Measurements from ENCODE around the gene GPR42.

DNA sequence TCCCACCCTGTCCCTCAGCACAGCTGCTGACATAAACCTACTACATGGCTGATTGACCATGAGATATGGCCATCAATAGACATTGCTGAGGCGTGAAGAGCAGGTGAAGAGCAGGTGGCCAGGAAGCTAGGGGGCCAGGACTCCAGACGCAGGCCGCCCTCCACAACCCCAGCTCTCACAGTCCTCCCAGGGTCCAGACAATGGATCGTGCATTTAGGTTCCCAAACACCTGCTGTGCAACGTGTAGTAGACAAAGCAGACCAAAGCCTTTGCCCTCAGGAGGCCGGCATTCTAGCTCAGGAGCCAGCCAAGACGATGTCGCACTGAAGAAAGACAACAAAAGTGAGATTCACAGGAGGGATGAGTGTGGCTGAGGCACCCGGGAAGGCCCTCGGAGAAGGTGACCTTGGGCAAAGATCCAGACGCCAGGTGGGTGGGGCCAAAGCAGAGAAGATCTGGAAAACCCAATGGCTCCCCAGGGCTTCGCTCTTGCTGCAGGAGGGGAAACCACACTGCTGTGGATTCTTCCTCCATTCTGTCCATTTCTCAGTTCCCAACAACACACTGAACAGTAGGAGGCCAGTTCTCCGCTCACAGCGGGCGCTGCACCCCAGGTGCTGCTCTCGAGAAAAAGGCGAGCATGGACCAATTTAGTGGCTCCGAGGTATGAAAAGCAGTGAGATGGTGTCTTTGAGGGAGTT, 21.8 kb upstream of the GPR42 start:
- TF ChIP-seq, protein P1, sequence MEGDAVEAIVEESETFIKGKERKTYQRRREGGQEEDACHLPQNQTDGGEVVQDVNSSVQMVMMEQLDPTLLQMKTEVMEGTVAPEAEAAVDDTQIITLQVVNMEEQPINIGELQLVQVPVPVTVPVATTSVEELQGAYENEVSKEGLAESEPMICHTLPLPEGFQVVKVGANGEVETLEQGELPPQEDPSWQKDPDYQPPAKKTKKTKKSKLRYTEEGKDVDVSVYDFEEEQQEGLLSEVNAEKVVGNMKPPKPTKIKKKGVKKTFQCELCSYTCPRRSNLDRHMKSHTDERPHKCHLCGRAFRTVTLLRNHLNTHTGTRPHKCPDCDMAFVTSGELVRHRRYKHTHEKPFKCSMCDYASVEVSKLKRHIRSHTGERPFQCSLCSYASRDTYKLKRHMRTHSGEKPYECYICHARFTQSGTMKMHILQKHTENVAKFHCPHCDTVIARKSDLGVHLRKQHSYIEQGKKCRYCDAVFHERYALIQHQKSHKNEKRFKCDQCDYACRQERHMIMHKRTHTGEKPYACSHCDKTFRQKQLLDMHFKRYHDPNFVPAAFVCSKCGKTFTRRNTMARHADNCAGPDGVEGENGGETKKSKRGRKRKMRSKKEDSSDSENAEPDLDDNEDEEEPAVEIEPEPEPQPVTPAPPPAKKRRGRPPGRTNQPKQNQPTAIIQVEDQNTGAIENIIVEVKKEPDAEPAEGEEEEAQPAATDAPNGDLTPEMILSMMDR (conservative IDR thresholded peaks at IDR 0.05; ENCODE audit: low read depth, low read length), result no peak
- TF ChIP-seq SMC3 (IDR thresholded peaks at IDR 0.05; ENCODE audit: low read depth, low read length) (no peak), RAD21 (IDR thresholded peaks at IDR 0.05; ENCODE audit: low read length) (no peak), RFX5 (IDR thresholded peaks at IDR 0.05; ENCODE audit: low read depth, low read length) (no peak), RCOR1 (IDR thresholded peaks at IDR 0.05; ENCODE audit: insufficient replicate concordance, low read length) (no peak), POLR2A (IDR thresholded peaks at IDR 0.05; ENCODE audit: low read depth, low read length) (no peak), MAFK (IDR thresholded peaks at IDR 0.05; ENCODE audit: low read depth, low read length) (no peak), MAZ (IDR thresholded peaks at IDR 0.05; ENCODE audit: borderline replicate concordance, low read depth, low read length) (no peak), MXI1 (IDR thresholded peaks at IDR 0.05; ENCODE audit: borderline replicate concordance, low read depth, low read length) (no peak)
- TF ChIP-seq, protein P2, sequence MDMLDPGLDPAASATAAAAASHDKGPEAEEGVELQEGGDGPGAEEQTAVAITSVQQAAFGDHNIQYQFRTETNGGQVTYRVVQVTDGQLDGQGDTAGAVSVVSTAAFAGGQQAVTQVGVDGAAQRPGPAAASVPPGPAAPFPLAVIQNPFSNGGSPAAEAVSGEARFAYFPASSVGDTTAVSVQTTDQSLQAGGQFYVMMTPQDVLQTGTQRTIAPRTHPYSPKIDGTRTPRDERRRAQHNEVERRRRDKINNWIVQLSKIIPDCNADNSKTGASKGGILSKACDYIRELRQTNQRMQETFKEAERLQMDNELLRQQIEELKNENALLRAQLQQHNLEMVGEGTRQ (IDR thresholded peaks at IDR 0.05; ENCODE audit: low read depth, low read length), result no peak
